NCI-H2196 treated with DMSO at 0.1 percent for 48 hours (cell line): Measurements from ENCODE around the gene RGS13.

Experiments
- DNase-seq: peaks from one replicate; lab custom pipeline; 2025; ENCODE audit not compliant: unreplicated experiment; lab: John Stamatoyannopoulos, UW

The RGS13 gene

GRCh38 chr1:192635939-192636338, at the start of gene RGS13:
Gene RGS13, plus strand, starts transcription at chr1:192636147. Its CDS starts 8,188 bp downstream, at chr1:192644335.
- no peak for DNase-seq

- DNase-seq = no peak
These were observed 48.3 kb upstream of the RGS13 start for GRCh38 chr1:192587386-192588266.

- DNase-seq = no peak
These were observed 47.4 kb upstream of the RGS13 start for GRCh38 chr1:192588546-192588945.

- no peak for DNase-seq
These were observed 46.1 kb upstream of the RGS13 start for GRCh38 chr1:192589813-192590212.

- no peak for DNase-seq
These were observed 43.4 kb upstream of the RGS13 start for GRCh38 chr1:192592517-192592916.

GRCh38 chr1:192592981-192593708, 42.8 kb upstream of the RGS13 start:
- DNase-seq = no peak

- no peak for DNase-seq
These were observed 40.6 kb upstream of the RGS13 start for GRCh38 chr1:192595299-192595698.

- DNase-seq = no peak
These were observed 37.4 kb upstream of the RGS13 start for GRCh38 chr1:192598589-192598988.

GRCh38 chr1:192600275-192600674, 35.7 kb upstream of the RGS13 start:
- DNase-seq = no peak

- no peak for DNase-seq
These were observed 34.8 kb upstream of the RGS13 start for GRCh38 chr1:192601143-192601542.

- DNase-seq = no peak
These were observed 34.4 kb upstream of the RGS13 start for GRCh38 chr1:192601567-192601966.

- DNase-seq = no peak
These were observed 33.2 kb upstream of the RGS13 start for GRCh38 chr1:192602757-192603156.

- DNase-seq = no peak
These were observed 32.6 kb upstream of the RGS13 start for GRCh38 chr1:192603218-192603787.

- DNase-seq = no peak
These were observed 30.8 kb upstream of the RGS13 start for GRCh38 chr1:192604979-192605620.

- no peak for DNase-seq
These were observed 27.3 kb upstream of the RGS13 start for GRCh38 chr1:192608671-192609070.

- DNase-seq = no peak
These were observed 26.6 kb upstream of the RGS13 start for GRCh38 chr1:192609110-192610079.

- DNase-seq = no peak
These were observed 25.6 kb upstream of the RGS13 start for GRCh38 chr1:192610112-192610889.

GRCh38 chr1:192615055-192615454, 20.9 kb upstream of the RGS13 start:
- DNase-seq = no peak

- no peak for DNase-seq
These were observed 15.8 kb upstream of the RGS13 start for GRCh38 chr1:192620071-192620635.
